OCI-M2 (cell line): ENCODE measurements around the gene CACNA1D.
"Not testable (repeated sequence)": the region's sequence is repeated elsewhere in the genome, so short reads cannot be mapped to it uniquely, and the experiment has no call there.

ENCODE experiments used
- DNase-seq: peaks from one replicate; lab custom pipeline; 2025; ENCODE audit not compliant: unreplicated experiment; lab: John Stamatoyannopoulos, UW

Gene CACNA1D

GRCh38 chr3:53570709-53571108 is 76.3 kb downstream of the CACNA1D start:
- DNase-seq: no peak

- no peak for DNase-seq
Measured at GRCh38 chr3:53571264-53571663, 76.9 kb downstream of the CACNA1D start.

GRCh38 chr3:53572184-53572583 is 77.8 kb downstream of the CACNA1D start:
- DNase-seq: not testable (repeated sequence)

DNA sequence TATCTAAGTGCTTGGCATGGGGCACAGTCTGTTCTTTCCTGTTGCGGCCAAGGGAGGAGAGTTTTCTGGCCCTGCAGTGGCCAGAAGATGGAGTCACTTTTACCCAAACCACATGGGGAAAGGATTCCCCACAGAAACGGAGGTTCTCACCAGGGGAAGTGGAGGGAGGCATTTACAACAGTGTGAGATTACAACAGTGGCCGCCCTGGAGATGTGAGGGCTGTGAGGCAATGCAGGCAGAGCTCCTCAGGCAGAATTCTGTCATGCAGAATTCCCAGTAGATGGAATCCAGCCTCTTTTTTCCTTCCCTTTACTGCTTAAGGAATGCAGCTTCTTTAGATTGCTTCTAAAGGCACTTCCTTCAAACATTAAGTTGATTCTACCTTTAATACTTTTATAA is 83.1 kb downstream of the CACNA1D start:
- no peak for DNase-seq

DNA sequence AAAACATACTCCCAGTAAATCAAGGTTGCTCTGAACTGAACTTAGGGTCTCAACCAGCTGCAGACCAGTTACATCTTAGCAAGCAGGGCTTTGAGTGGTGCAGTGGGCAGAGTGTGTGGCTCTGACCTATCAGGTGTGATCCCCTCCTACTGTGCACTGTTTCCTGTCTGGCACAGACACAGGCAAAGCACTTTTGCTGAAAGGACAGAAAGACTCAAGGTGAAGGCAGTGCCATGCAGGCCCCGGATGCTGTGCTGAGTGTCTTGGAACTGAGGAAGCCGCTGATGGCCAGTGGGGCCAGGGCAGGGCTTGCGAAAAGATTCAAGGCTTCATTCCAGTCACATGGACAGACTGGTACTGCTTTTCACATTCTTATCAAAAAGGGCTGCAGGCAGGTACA is 85.2 kb downstream of the CACNA1D start:
- no peak for DNase-seq

DNA sequence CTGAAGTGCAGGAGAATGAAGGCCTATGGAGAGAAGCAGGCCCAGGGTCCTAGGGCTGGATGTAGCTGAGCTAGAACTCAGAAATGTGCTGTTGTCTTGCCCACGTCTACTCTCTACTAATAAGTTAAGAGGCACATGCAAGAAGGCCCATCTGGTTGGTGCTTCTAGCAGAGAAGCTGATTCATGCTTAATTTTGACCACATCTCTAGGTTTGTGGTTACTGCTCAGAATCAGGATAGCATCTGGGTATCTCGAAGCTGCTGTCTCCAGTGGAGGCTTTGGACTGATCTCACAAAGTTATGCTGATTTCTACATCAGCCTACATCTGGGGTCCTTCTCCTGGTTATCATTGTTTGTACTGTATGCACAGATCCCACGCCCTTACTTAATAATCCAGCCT is 87.3 kb downstream of the CACNA1D start:
- DNase-seq: no peak

DNA sequence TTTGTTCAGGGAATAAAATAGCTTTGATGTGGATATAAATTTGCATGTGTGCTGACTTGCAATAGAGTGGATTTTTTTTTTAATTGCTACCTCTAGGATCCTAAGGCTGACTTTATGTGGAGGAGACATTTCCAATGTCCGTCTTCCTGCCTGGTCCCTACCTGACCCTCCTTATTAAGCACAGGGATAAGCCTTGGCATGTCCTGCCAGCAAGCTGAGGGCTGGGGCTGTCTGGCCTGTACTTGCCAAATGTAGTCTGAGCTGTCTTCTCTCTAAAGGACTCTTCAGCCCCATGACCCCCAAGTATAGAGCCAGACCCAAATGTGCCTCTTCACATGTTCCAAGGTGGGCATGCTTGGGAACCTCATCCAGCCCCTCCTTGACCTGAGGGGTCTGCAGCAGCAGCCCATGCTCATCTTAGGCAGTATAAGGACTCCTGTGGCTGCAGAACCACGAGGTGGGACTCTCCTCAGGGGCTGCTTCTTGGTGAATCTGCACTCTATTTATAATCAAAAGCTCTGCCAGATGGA is 88.8 kb downstream of the CACNA1D start:
- DNase-seq: no peak

DNA sequence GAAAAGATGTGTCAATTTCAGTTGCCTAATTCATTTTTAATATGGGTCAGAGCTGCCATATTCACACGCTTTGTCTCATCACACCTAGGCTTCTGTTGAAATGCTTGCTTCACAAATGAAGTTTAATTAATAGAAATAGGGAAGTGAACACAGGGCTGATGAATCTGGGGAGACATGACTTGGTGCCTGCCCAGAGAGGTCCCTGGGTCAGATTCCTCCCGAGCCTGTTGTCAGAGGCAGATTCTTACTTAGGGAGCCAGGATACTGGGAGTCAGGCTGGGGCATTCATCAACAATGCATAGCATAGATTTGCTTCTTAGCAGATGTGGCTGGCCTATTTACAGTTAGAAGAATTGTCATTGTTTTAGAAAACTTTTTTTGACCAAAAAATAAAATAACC is 90.6 kb downstream of the CACNA1D start:
- no peak for DNase-seq

DNA sequence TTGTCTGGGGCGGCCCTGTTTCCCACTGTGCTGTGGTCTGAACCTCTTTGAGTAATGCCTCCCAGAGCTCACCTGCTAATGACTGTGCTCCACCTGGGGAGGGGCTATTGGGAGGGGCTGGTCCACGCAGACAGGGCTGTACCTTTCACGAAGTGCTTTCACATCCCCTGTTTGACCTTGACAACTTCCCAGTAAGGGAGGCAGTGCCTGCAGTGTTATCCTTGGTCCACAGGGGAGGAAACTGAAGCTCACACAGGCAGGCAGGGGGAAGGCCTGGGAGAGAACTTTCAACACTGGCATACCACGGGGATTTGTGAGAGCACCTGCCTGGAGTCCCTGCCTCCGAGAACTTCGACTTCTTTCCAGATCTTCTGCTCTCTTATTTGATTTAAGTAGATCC is 91.2 kb downstream of the CACNA1D start:
- no peak for DNase-seq

DNA sequence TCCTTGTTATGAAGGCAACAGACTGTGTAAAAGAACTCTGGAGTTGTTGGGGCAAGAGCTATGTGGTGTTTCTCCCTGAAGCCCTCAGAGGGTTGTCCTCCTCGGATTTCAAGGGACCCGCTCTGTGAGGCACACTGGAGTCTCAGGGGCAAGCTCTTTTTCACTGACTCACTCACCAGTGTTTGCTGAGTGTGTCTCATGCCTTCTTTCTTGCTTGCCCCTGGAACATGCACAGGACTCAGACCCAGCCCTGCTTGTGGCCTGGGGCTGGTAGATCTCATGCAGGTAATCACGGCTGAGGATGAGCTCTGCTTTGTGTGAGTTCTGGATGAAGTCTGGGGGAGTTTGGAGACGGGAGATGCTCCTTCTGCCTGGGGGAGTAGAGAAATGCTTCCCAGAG is 93.7 kb downstream of the CACNA1D start:
- DNase-seq: no peak

DNA sequence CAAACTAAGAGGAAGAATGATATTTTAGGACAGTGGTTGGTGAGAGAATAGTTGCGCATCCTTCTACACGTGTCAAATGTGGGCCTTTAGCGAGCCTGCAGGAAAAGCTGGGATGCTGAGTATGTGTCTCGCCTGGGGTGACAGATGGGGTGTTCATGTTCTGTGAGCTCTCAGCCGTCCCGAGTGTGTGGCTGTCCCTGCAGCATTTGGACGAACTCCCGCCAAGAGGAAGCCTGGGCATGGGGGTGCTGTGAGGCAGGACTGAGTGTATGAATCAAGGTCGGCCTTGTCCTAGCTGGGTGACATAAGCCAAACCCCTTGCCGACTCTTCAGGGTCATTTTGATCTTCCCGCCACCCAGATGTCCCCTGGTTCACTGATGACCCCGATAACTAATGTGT is 94.8 kb downstream of the CACNA1D start:
- DNase-seq: no peak

GRCh38 chr3:53589806-53590205 is 95.4 kb downstream of the CACNA1D start:
- DNase-seq: no peak

DNA sequence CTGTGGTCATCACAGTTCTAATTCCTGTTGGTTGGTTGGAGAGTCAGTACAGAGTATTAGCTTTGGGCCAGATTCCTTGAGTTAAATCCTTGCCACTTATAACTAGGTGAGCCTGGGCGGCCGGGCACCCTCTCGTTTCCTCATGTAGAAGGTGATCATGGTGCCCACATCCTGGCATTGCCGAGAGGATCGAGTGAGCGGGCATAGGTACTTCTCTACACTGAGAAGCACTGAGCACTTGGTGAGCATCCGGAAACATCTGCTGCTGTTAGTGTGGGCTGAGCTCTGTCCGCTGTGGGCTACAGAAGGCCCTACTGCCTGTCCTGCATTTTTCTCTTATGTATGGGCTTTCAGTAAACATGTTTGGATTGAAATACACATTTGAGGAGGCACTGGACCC is 96.2 kb downstream of the CACNA1D start:
- DNase-seq: no peak

DNA sequence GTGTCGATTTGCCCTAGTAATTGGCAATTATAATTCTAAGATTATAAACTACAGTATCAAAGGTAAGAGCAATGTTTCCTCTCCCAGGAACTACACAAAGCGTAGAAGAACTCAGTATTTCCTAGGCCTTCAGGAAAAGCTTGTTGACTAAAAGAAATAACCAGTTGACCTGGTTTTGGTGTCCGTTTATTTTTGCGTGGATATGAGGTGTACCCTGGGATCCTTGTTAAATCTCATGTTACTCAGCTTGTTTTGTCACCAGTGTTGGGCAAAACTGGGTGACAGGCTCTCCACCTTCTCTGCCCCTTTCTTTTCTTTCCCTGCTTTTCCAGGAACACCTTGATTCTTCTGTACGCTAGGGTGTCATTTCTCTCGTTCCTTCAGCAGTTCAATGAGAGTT is 97.2 kb downstream of the CACNA1D start:
- no peak for DNase-seq

DNA sequence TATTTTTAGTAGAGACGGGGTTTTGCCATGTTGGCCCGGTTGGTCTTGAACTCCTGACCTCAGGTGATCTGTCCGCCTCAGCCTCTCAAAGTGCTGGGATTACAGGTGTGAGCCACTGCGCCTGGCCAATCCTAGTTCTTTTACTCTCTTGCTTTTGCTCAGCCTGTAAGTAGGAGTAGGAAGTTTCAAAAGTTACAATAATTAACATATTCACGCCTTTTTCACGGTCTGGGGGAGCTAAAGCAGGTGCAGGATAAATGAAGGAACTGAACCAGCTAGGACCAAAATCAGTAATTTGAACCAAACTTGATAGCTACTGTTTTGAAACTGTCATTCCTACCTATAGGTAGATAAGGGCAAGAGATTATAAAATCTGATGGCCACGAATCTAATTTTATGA is 98.5 kb downstream of the CACNA1D start:
- DNase-seq: no peak

DNA sequence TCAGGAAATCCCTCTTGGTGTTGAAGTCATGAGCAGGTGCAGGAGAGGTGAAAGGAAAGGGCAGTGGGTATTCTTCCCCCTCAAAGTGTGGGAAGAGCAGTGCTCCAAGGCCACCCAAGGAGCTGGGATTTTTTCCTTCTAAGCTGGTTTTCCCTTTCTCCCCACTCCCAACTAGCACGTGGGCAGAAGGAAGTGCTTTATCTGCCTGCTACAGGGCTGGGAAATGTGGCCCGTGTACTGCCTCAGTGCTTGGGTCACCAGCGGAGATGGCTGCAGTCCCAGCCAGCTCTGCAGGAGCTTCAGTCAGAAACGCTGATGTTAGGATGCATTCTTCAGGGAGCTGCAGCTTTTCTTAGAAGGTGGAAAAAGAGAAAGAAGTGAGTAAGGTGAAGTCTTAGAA is 99.2 kb downstream of the CACNA1D start:
- no peak for DNase-seq

- DNase-seq: no peak
Measured at GRCh38 chr3:53594276-53594675, 99.9 kb downstream of the CACNA1D start.

- DNase-seq: no peak
Measured at GRCh38 chr3:53595660-53596059, 101.2 kb downstream of the CACNA1D start.

DNA sequence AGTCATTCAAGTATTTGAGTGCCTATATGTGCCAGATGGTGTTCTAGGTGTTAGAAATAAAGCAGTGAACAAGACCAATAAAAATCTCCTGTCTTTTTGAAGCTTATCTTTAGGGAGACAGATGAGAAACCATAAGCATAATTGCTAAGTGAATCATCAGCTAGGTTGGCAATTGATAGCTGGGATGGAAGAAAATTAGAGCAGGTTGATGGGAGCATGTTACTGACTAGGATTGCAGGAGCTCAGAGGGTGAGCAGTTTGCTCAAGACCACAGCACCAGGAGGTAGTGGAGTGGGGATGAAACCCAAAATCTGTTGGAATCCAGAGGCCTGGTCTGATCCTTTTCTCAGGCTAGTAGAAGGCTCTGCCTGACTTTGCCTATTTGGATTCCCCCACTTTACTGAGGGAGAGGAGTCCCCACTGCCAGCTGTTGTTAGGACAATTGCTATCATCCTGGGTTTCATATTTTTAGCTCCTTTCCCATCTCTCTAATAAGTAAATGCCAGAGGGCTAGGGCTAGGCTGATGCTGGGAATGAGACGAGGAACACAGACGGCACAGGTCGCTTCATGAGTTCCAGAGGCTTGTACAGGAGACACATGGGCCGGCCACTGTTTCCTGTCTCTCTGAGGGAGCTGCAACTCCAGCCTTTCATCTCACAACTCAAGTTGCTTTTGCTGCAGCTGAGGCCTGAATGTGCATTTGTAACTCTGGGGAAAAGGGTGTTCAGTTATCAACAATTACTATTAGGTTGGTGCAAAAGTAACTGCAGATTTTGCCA is 102.9 kb downstream of the CACNA1D start:
- no peak for DNase-seq

DNA sequence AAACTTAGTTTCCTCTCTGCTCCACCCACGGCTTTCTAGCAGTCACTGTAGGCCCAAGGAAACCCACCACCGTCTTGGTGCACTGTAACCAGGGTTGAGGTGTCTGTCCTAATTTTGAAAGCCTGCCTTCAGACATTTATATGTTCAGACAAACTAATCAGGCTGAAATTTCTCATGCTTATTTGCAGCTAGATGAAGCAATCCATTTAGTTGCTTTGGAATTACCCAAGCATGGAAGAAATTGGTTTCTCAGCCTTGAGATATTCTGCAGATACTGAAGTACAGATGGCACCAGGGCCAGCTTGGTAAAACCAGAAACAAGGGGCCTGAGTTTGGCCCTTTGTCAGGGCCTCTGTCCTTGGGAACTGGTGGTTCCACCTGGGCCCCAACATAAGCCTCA is 105.4 kb downstream of the CACNA1D start:
- DNase-seq: no peak

GRCh38 chr3:53602866-53603265 is 108.5 kb downstream of the CACNA1D start:
- DNase-seq: no peak

DNA sequence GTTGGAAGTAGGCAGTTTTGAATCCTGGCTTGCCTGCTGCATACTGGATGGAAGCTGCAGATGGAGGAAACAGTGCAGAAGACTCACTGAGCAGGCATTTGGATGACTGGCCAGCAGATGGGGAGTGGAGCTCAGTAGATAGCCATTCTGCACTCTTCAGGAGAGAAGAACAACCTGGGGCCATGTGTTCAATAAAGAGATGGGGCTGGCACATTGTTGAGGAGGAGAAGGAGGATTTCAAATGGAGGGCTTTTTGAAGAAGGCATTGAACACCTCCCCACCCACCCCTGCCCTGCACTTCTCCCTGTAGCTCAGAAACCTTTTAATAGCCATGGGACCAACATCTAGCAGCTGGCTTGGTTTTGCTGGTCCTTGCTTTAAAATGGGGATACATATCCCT is 109.8 kb downstream of the CACNA1D start:
- DNase-seq: no peak

GRCh38 chr3:53606793-53607192 is 112.4 kb downstream of the CACNA1D start:
- no peak for DNase-seq
